Heart right ventricle (tissue), 16 donors: ENCODE measurements around the gene ZNF593OS. TPM values are rescaled to one million over a fixed set of nuclear protein-coding genes. Genes with fewer than 3 reads are reported as not detected.

Source experiments
- ATAC-seq, 8 donors: fragments of 200-7000 bp; cut with Tn5 transposase; one replicate each; pipeline ENCODE4 v1.9.1; 2020; ENCODE audit warnings: mild to moderate bottlenecking in 8 of 8, moderate library complexity in 8 of 8, moderate number of reproducible peaks in 1 of 8
- DNase-seq, 2 donors: peaks; one replicate each; pipeline ENCODE4 v3.0.0-alpha.2; 2020
- H3K27ac ChIP-seq, 10 donors: fragments of 200-600 bp; sonication (generic) in 2 of 10; one replicate each; pipeline versions ENCODE4 v1.5.0 to v1.8.0; 2020 to 2022; ENCODE audit warnings: mild to moderate bottlenecking in 3 of 10
- H3K27me3 ChIP-seq, 7 donors: fragments of 200-600 bp; one replicate each; pipeline ENCODE4 v1.8.0; 2021 to 2022; ENCODE audit warnings: mild to moderate bottlenecking in 2 of 7
- H3K36me3 ChIP-seq, 9 donors: fragments of 200-600 bp; sonication (generic) in 1 of 9; one replicate each; pipeline versions ENCODE4 v1.5.0 to v1.8.0; 2020 to 2022; ENCODE audit warnings: mild to moderate bottlenecking in 2 of 9
- H3K4me1 ChIP-seq, 9 donors: fragments of 200-600 bp; sonication (generic) in 1 of 9; one replicate each; pipeline versions ENCODE4 v1.5.0 to v1.8.0; 2020 to 2022; ENCODE audit warnings: mild to moderate bottlenecking in 4 of 9
- H3K4me3 ChIP-seq, 10 donors: fragments of 200-600 bp; sonication (generic) in 2 of 10; one replicate each; pipeline versions ENCODE4 v1.5.0 to v1.8.0; 2020 to 2022; ENCODE audit warnings: mild to moderate bottlenecking in 7 of 10, moderate library complexity in 2 of 10
- H3K9me3 ChIP-seq, 11 donors: fragments of 200-600 bp in 10 of 11; sonication (generic) in 2 of 11; one replicate each; pipeline versions ENCODE4 v1.5.0 to v1.8.0; 2013 to 2022; ENCODE audit warnings: mild to moderate bottlenecking in 2 of 11, control low read depth in 1 of 11, moderate library complexity in 1 of 11
- WGBS, 2 donors: extraction: QIAGEN DNeasy Blood & Tissue Kit; methylation state at CpG; one replicate each; pipeline ENCODE4 v1.1.7; 2013; ENCODE audit warnings: inconsistent platforms in 1 of 2; 5-methylcytosine and 5-hydroxymethylcytosine counted together
- intact Hi-C, 10 donors: fragments of 100-400 bp; cut with DNase I; formaldehyde crosslinking; loops; one replicate each; pipeline versions ENCODE4 v1.11.1 to v1.14.2; 2022
- polyA plus RNA-seq, 2 donors: library from polyadenylated mRNA; stranded (reverse); fragments of 200-250 nt; gene quantifications; one replicate each; pipeline ENCODE4 v1.2.3, GENCODE V29; 2013
- total RNA-seq, 10 donors: library from RNA; stranded (reverse); fragmentation: NEBNext Ultra II Directional in 3 of 10; extraction: Animal tissue kit (Norgen Biotek cat#: 25700) in 3 of 10; gene quantifications; one replicate each; pipeline versions ENCODE4 v1.2.1 to v1.2.4, GENCODE V29; 2021 to 2023
- TF ChIP-seq, protein P1 (sequence below), 9 donors: fragments of 200-600 bp; sonication (generic) in 2 of 9; IDR thresholded peaks; one replicate each; pipeline versions ENCODE4 v1.5.0 to v1.8.0; 2021 to 2022; ENCODE audit warnings: antibody characterized with exemption in 9 of 9, mild to moderate bottlenecking in 5 of 9, moderate library complexity in 1 of 9
- donor health status: Arrhythmogenic right ventricular cardiomyopathy.
- donor health status: ischemic (EF 13 %, LVEDD 7.1; RV severe dilation, severe dysfunction).
- donor health status: healthy with polysubstance abuse.
- donor health status: DM: no; HTN: yes; CAD: no.
- donor health status: DM: no; HTN: no; CAD: no.
- donor health status: ischemic (EF 25% LVEDD 6.9; RV normal size, moderate dysfunction).
- donor health status: ischemic (EF 25% LVEDD 5.7; RV mildly dilated, moderate dysfunction).
- donor health status: healthy.
- donor health status: DM: yes; HTN: yes; CAD: no.
- donor health status: Ischemic cardiomyopathy.
- donor health status: ischemic (EF 35%, LVEDD 5.7; RV mildly dilated, moderate dysfunction).
- donor health status: nonischemic (EF 11% LVEDD 7.7; RV severe dilation, severe dysfunction).
- donor health status: DM: yes; HTN: yes; CAD: no.
- donor health status: PGD.
- donor health status: ischemic (EF 29% LVEDD 5.4; RV normal size, mild dysfunction).
- donor health status: nonischemic (EF 23%, LVEDD 6.1; RV moderate dilation, normal function).

The ZNF593OS gene
- total and polyA plus RNA-seq, 12 donors = 0.46 TPM; not detected in 11

DNA sequence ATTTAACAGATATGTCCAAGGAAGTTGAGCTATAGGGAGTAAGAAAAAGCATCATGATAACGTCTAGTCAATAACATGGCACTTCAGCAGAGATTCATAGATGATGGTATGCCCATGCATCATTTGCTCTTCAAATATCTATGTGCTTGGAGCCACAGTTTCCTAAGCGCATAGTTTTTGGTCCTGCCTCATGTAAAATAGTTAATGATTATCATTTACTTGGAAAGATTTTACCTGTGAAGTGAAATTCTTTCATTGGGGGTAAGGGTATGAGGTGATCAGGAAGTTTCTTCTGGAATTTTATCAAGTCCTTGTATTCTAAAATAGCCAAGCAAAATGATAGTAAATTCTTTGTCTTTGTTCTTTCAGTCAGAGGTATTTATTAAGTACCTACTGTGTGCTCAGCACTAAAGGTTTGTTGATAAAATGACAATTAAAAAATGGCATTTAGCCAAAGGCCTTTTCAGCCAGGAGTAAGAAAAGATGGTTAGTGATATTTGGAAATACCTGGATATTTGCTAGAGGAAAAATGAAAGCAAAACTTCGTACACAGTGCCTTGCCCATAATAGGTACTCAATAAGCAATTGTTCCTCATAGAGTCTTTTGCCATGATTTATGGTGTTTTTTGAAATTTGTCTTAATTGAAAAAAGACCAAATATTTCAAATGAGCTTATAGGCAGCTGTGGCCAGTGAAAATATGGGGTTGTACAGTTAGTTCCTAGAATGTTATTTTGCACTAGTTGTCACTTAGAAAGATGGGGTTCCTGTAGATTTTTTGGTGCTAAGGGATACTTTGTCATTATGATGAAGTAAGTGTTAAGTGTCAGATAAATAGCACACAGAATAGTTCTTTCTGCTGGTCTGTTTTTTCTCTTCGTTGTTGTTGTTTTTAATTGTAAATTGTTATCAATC, 47.0 kb downstream of the ZNF593OS start:
- TF ChIP-seq, protein P1, sequence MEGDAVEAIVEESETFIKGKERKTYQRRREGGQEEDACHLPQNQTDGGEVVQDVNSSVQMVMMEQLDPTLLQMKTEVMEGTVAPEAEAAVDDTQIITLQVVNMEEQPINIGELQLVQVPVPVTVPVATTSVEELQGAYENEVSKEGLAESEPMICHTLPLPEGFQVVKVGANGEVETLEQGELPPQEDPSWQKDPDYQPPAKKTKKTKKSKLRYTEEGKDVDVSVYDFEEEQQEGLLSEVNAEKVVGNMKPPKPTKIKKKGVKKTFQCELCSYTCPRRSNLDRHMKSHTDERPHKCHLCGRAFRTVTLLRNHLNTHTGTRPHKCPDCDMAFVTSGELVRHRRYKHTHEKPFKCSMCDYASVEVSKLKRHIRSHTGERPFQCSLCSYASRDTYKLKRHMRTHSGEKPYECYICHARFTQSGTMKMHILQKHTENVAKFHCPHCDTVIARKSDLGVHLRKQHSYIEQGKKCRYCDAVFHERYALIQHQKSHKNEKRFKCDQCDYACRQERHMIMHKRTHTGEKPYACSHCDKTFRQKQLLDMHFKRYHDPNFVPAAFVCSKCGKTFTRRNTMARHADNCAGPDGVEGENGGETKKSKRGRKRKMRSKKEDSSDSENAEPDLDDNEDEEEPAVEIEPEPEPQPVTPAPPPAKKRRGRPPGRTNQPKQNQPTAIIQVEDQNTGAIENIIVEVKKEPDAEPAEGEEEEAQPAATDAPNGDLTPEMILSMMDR (IDR thresholded peaks at IDR 0.05) = no peak
- peaks cover 0 to 86% (median 48%) of the 10 kb centered on the region in 9 donors for H3K4me1 ChIP-seq
- intact Hi-C loops = no loop called here

DNA sequence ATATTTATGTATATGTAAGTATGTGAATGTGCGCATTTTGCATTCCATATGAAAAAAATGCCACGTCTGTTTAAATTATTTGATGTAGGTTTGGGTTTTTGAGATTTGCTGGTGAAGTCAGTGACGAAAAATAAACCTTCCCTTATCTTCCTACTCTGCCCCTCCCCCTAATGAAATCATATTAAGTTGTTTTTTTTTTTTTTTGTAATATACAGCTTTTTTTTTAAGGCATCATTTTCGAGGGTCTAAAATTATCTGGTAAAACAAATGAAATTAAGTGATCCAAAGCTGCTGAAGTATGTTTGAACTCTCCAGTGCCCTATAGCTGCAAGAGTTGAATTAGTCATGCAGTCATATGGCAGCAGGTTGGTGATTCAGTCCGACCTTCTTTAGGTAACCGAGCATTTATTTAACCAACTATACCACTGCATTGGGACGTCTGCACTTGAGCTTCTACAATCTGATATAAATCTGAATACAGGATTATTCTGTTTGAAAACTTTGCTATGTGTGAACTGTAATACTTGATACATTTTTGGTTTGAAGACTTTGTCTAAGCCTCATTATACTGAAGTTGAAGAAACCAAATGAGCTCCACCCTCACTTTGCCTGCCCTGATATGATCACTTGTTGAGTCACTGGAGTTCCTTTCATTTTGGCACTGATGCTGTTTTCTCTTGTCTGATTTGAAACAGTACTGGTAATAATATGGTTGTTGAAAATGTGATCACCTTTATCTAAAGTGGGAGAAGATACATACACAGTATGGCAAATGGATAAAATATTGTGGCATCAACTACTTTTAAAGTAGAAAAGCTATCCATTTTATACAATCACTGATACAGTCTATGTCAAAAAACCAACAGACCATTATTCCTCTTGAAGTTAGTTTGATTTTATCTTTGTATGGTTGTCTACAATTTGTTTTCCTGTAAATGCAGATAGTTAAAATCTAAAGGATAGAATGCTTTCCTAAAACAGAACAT, 48.4 kb downstream of the ZNF593OS start:
- TF ChIP-seq, protein P1 (IDR thresholded peaks at IDR 0.05) = no peak
- H3K4me1 ChIP-seq = peaks cover 0 to 90% (median 50%) of the 10 kb centered on the region in 9 donors
- peak overlapping the region in 6 of 10 donors; percentile 14 to 67 (median 21) for H3K27ac ChIP-seq

More for the DNA sequence above, 47.0 kb downstream of the ZNF593OS start:
- no peak for DNase-seq
- H3K36me3 ChIP-seq = peaks cover 0 to 47% (median 0%) of the 10 kb centered on the region in 9 donors
- no peaks in the 10 kb centered on the region for H3K9me3 ChIP-seq
- H3K27ac ChIP-seq = peak overlapping the region in 1 of 10 donors; percentile 84
- H3K27me3 ChIP-seq = no peaks in the 10 kb centered on the region
- ATAC-seq = no peak
- WGBS, 2 donors = 81 to 89% methylated on average over 4 of the region's 4 CpGs
- no peak overlapping the region for H3K4me3 ChIP-seq

DNA sequence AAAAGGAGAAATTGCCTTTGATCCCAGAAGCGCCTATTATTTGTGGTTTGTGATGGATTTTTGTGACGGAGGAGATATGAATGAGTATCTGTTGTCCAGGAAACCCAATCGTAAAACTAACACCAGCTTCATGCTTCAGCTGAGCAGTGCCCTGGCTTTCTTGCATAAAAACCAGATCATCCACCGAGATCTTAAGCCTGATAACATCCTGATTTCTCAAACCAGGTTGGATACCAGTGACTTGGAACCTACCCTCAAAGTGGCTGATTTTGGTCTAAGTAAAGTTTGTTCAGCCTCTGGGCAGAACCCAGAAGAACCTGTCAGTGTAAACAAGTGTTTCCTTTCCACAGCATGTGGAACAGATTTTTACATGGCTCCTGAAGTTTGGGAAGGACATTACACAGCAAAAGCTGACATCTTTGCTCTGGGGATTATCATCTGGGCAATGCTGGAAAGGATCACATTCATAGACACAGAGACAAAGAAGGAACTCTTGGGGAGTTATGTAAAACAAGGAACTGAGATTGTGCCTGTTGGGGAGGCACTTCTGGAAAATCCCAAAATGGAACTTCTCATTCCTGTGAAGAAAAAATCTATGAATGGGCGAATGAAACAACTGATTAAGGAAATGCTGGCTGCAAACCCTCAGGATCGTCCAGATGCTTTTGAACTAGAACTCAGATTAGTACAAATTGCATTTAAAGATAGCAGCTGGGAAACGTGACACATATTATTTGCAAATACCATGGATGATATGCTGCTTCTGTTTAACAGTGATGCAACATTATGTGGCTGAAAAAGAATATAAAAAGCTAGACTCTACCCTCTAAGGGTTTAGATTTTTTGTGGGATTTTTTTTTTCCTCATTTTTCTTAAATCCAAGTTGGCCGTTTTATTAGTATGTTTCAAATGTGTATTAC, 49.5 kb downstream of the ZNF593OS start:
- TF ChIP-seq, protein P1 (IDR thresholded peaks at IDR 0.05) = no peak
- H3K27me3 ChIP-seq = no peaks in the 10 kb centered on the region
- 61 to 63% methylated on average over 8 of the region's 8 CpGs for WGBS, 2 donors
- no peak overlapping the region for H3K4me3 ChIP-seq
- intact Hi-C loops = no loop called here
- no peak for DNase-seq
- ATAC-seq = peak in 5 of 8 donors; percentile 31 to 44 (median 38)
- peak overlapping the region in 7 of 10 donors; percentile 1 to 67 (median 37) for H3K27ac ChIP-seq
- H3K9me3 ChIP-seq = no peaks in the 10 kb centered on the region
- peaks cover 0 to 72% (median 9%) of the 10 kb centered on the region in 9 donors for H3K36me3 ChIP-seq
- H3K4me1 ChIP-seq = peaks cover 0 to 79% (median 43%) of the 10 kb centered on the region in 9 donors

More for the DNA sequence above, 48.4 kb downstream of the ZNF593OS start:
- no peaks in the 10 kb centered on the region for H3K27me3 ChIP-seq
- peaks cover 0 to 61% (median 1%) of the 10 kb centered on the region in 9 donors for H3K36me3 ChIP-seq
- 88 to 90% methylated on average over 7 of the region's 7 CpGs for WGBS, 2 donors
- no peaks in the 10 kb centered on the region for H3K9me3 ChIP-seq
- DNase-seq = no peak
- no peak overlapping the region for H3K4me3 ChIP-seq
- peak in 1 of 8 donors; percentile 33 for ATAC-seq
- intact Hi-C loops = no loop called here
